Adrenal gland (tissue), 5 donors: Measurements from ENCODE around the gene SLC44A4.

Experiments used
- CTCF ChIP-seq, 6 experiments: fragments of 450-650 bp in 4 of 6; fragments of 200-600 bp in 2 of 6; sonication (generic) in 1 of 6; IDR thresholded peaks; 1 replicate in 5 of 6; 2 replicates in 1 of 6; pipeline versions ENCODE4 v1.5.1 to v1.8.0; 2016 to 2021; ENCODE audit warnings: antibody characterized with exemption in 6 of 6, mild to moderate bottlenecking in 2 of 6, moderate library complexity in 1 of 6
- POLR2A ChIP-seq, 2 donors: fragments of 450-650 bp; IDR thresholded peaks; one replicate each; pipeline ENCODE4 v1.6.1; 2017; ENCODE audit warnings: antibody characterized with exemption in 2 of 2, mild to moderate bottlenecking in 2 of 2, moderate library complexity in 1 of 2
- donor health status: DM: no; HTN: no; CAD: no.

GRCh38 chr6:31903957-31904356 lies 25.2 kb upstream of the SLC44A4 start:
- TF ChIP-seq POLR2A (IDR thresholded peaks at IDR 0.05) (peak in 1 of 2 donors; percentile 28), CTCF (IDR thresholded peaks at IDR 0.05) (no peak)
